ENCODE measurements around the gene SUMF2. TPM values are rescaled to one million over a fixed set of nuclear protein-coding genes. Genes with fewer than 3 reads are reported as not detected.
A peak's percentile ranks its signal among the peaks of the same experiment; 100 is the strongest.

SUMF2 gene
- total and polyA plus RNA-seq, 2 of the 13 experiments (the other 11 are each of a cell fraction or from before 2014, with no cell fraction given): 48.9 to 54.4 TPM

- TF ChIP-seq FOXK1 (CRISPR knock-in tag; IDR thresholded peaks at IDR 0.05; ENCODE audit: borderline replicate concordance, low read depth) (peak; percentile 68; the same call in 1 of the 2 replicates), ZNF121 (CRISPR knock-in tag; IDR thresholded peaks at IDR 0.05) (peak; percentile 61; the same call in 1 of the 2 replicates), ZNF574 (CRISPR knock-in tag; IDR thresholded peaks at IDR 0.05) (peak; percentile 90), ARID3A (IDR thresholded peaks at IDR 0.05; ENCODE audit: low read depth, low read length) (peak; percentile 43; the same call in 1 of the 2 replicates), ZNF563 (CRISPR knock-in tag; IDR thresholded peaks at IDR 0.05) (peak; percentile 68; the same call in 1 of the 2 replicates), RNF2 (conservative IDR thresholded peaks at IDR 0.05; ENCODE audit: low read depth) (peak; percentile 68; the same call in 1 of the 2 replicates), IKZF4 (CRISPR knock-in tag; IDR thresholded peaks at IDR 0.05; ENCODE audit: borderline replicate concordance, low read depth, not compliant biosample characterization) (peak; percentile 85), U2AF1 (optimal IDR thresholded peaks at IDR 0.05; ENCODE audit: low read depth, low read length) (peak; percentile 53), CREB3 (CRISPR knock-in tag; IDR thresholded peaks at IDR 0.05) (no peak), NCOA5 (CRISPR knock-in tag; IDR thresholded peaks at IDR 0.05) (no peak), ZNF230 (CRISPR knock-in tag; IDR thresholded peaks at IDR 0.05) (0 out of 2 replicates have a peak, but pooled peaks have one; percentile 63), ZNF205 (CRISPR knock-in tag; IDR thresholded peaks at IDR 0.05) (0 out of 2 replicates have a peak, but pooled peaks have one; percentile 51), CERS6 (CRISPR knock-in tag; IDR thresholded peaks at IDR 0.05) (no peak), NCOR1 (IDR thresholded peaks at IDR 0.05; ENCODE audit: borderline replicate concordance, low read length) (peak; percentile 9; the same call in 1 of the 2 replicates), TEAD3 (CRISPR knock-in tag; optimal IDR thresholded peaks at IDR 0.05; ENCODE audit: borderline replicate concordance) (peak; percentile 61), ZBTB38 (CRISPR knock-in tag; IDR thresholded peaks at IDR 0.05) (peak; percentile 67; the same call in 1 of the 2 replicates), RFXANK (CRISPR knock-in tag; IDR thresholded peaks at IDR 0.05) (no peak; the same call in none of the 2 replicates), HCFC1 (IDR thresholded peaks at IDR 0.05; ENCODE audit: low read depth, low read length) (peak; percentile 48), ZNF260 (CRISPR knock-in tag; IDR thresholded peaks at IDR 0.05; ENCODE audit: borderline replicate concordance, low read depth) (no peak), ZBTB7B (CRISPR knock-in tag; IDR thresholded peaks at IDR 0.05) (no peak), KAT7 (CRISPR knock-in tag; IDR thresholded peaks at IDR 0.05; ENCODE audit: borderline replicate concordance) (0 out of 2 replicates have a peak, but pooled peaks have one; percentile 36), POLR2AphosphoS5 (IDR thresholded peaks at IDR 0.05; ENCODE audit: low read depth, low read length) (peak; percentile 76), TRIM24 (CRISPR knock-in tag; IDR thresholded peaks at IDR 0.05) (no peak), NFRKB (IDR thresholded peaks at IDR 0.05) (no peak)
These were observed 42.3 kb downstream of the SUMF2 start, which contains the start of gene CHCHD2 (continued) for GRCh38 chr7:56106108-56107073.

All from HepG2 (cell line).